HepG2 (cell line): Measurements from ENCODE around the gene VAV2. TPM values are rescaled to one million over a fixed set of nuclear protein-coding genes. Genes with fewer than 3 reads are reported as not detected.

Experiments used
- ATF1 ChIP-seq: IDR thresholded peaks from 2 replicates; pipeline ENCODE4 v1.6.1; 2016; ENCODE audit warnings: mild to moderate bottlenecking, control low read depth
- CCDC6 ChIP-seq: sonication (generic); formaldehyde crosslinking; IDR thresholded peaks from 2 replicates; pipeline ENCODE4 v1.8.1; 2022; ENCODE audit warnings: mild to moderate bottlenecking, missing genetic modification reagents, moderate library complexity
- FOXC1 ChIP-seq: sonication (generic); formaldehyde crosslinking; IDR thresholded peaks from 2 replicates; pipeline ENCODE4 v1.8.0; 2022; ENCODE audit warnings: mild to moderate bottlenecking, missing genetic modification reagents, borderline replicate concordance
- FOXO1 ChIP-seq: sonication (generic); formaldehyde crosslinking; IDR thresholded peaks from 2 replicates; pipeline ENCODE4 v1.4.0; 2020; ENCODE audit warnings: missing genetic modification reagents
- MIER2 ChIP-seq: IDR thresholded peaks from 2 replicates; pipeline ENCODE4 v1.6.1; 2016; ENCODE audit warnings: missing biosample characterization, missing genetic modification reagents
- MTA1 ChIP-seq: sonication (generic); formaldehyde crosslinking; IDR thresholded peaks from 2 replicates; pipeline ENCODE4 v1.4.0; 2020; ENCODE audit warnings: missing genetic modification reagents, mild to moderate bottlenecking, borderline replicate concordance
- NONO ChIP-seq, 2 experiments: fragments of 450-650 bp in 1 of 2; sonication (generic) in 1 of 2; formaldehyde crosslinking in 1 of 2; IDR thresholded peaks in 1 of 2; conservative IDR thresholded peaks in 1 of 2; 2 replicates each; pipeline versions ENCODE4 v1.6.1 to v1.8.0; 2017 to 2022; ENCODE audit warnings: mild to moderate bottlenecking in 1 of 2, missing genetic modification reagents in 1 of 2, moderate library complexity in 1 of 2
- RARA ChIP-seq: IDR thresholded peaks from 2 replicates; pipeline ENCODE4 v1.6.1; 2016; ENCODE audit warnings: missing genetic modification reagents, missing compliant biosample characterization
- SIX1 ChIP-seq: sonication (generic); formaldehyde crosslinking; IDR thresholded peaks from 2 replicates; pipeline ENCODE4 v1.4.0; 2020; ENCODE audit warnings: missing genetic modification reagents, borderline replicate concordance
- SMC3 ChIP-seq: IDR thresholded peaks from 2 replicates; pipeline ENCODE4 v1.6.1; 2011; ENCODE audit warnings: low read length, improper control_type of control experiment
- TARDBP ChIP-seq: sonication (generic); formaldehyde crosslinking; IDR thresholded peaks from 2 replicates; pipeline ENCODE4 v1.8.0; 2022; ENCODE audit warnings: mild to moderate bottlenecking, missing genetic modification reagents
- XBP1 ChIP-seq: sonication (generic); formaldehyde crosslinking; IDR thresholded peaks from 2 replicates; pipeline ENCODE4 v1.5.0; 2020; ENCODE audit warnings: missing genetic modification reagents
- XRCC5 ChIP-seq: fragments of 200-400 bp; formaldehyde crosslinking; optimal IDR thresholded peaks from 2 replicates; pipeline ENCODE3; 2017; ENCODE audit warnings: mild to moderate bottlenecking, low read length
- ZNF660 ChIP-seq: sonication (generic); formaldehyde crosslinking; IDR thresholded peaks from 2 replicates; pipeline ENCODE4 v1.5.1; 2020; ENCODE audit warnings: mild to moderate bottlenecking, low read depth, missing genetic modification reagents, borderline replicate concordance
- ZSCAN9 ChIP-seq: IDR thresholded peaks from 2 replicates; pipeline ENCODE4 v1.6.1; 2016; ENCODE audit warnings: borderline replicate concordance
- polyA plus RNA-seq, 8 experiments: library from polyadenylated mRNA; depleted of rRNA in 3 of 8; stranded (reverse) in 7 of 8; unstranded in 1 of 8; fragments of >200 nt; fragmentation: Illumina TruSeq in 4 of 8; extraction: Trizol in 4 of 8; gene quantifications; 2 replicates each; pipeline versions ENCODE4 v1.2.1 to v1.2.3, GENCODE V29; 2011 to 2016; ENCODE audit warnings: low read depth in 4 of 8, missing spikeins in 1 of 8, mixed read lengths in 1 of 8; ENCODE audit not compliant: insufficient read depth in 1 of 8
- total RNA-seq, 5 experiments: library from RNA; depleted of rRNA; stranded (reverse); fragments of >200 nt; fragmentation: Illumina TruSeq; extraction: Trizol; gene quantifications; 2 replicates each; pipeline ENCODE4 v1.2.3, GENCODE V29; 2016; ENCODE audit warnings: low read depth in 1 of 5
- TF ChIP-seq, protein P1 (sequence below): sonication (generic); formaldehyde crosslinking; IDR thresholded peaks from one replicate; pipeline ENCODE4 v1.5.1; 2020; ENCODE audit warnings: mild to moderate bottlenecking, missing genetic modification reagents; ENCODE audit errors: not compliant biosample characterization
- TF ChIP-seq, protein P2 (sequence below): IDR thresholded peaks from 2 replicates; pipeline ENCODE4 v1.6.1; 2016; ENCODE audit warnings: low read depth, borderline replicate concordance
- TF ChIP-seq, protein P3 (sequence below): sonication (generic); formaldehyde crosslinking; IDR thresholded peaks from 2 replicates; pipeline ENCODE4 v1.4.0; 2020; ENCODE audit warnings: mild to moderate bottlenecking, missing genetic modification reagents
- TF ChIP-seq, protein P4 (sequence below): sonication (generic); formaldehyde crosslinking; IDR thresholded peaks from 2 replicates; pipeline ENCODE4 v1.5.1; 2020; ENCODE audit warnings: mild to moderate bottlenecking, missing genetic modification reagents, moderate library complexity

VAV2 gene
- total and polyA plus RNA-seq, 2 of the 13 experiments (the other 11 are each of a cell fraction or from before 2014, with no cell fraction given) = 22.5 to 22.9 TPM

DNA sequence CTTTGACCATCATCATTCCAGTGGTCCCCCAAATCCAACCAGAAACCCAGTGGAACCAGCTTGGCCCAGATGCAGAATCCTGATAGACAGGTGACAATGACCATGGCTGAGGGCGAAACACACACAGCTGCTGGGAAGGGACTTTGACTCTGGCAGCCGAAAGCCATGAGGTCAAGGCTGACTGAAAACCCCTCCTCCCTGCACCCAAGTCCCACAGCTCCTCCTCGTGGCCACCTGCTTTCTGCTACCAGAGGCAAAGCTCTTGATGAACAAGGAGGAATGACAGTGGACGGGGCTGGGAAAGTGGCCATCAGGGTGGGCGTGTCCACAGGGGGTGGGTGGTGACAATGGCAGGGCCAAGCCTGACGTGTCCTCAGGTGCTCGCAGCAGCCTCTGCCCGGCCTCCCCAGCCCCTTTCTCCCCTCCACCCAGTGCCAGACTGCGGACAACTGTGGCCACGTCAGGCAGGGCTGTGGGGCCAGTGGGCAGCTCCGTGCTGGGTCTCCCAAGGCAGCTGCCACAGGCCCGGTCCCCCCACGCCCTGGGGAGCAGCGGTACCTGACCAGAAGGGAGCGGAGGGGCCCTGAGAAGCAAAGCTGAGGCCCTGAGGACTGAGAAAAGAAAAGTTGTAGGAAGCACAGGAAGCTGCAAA is 223.1 kb downstream of the VAV2 start (continued):
- TF ChIP-seq, protein P1, sequence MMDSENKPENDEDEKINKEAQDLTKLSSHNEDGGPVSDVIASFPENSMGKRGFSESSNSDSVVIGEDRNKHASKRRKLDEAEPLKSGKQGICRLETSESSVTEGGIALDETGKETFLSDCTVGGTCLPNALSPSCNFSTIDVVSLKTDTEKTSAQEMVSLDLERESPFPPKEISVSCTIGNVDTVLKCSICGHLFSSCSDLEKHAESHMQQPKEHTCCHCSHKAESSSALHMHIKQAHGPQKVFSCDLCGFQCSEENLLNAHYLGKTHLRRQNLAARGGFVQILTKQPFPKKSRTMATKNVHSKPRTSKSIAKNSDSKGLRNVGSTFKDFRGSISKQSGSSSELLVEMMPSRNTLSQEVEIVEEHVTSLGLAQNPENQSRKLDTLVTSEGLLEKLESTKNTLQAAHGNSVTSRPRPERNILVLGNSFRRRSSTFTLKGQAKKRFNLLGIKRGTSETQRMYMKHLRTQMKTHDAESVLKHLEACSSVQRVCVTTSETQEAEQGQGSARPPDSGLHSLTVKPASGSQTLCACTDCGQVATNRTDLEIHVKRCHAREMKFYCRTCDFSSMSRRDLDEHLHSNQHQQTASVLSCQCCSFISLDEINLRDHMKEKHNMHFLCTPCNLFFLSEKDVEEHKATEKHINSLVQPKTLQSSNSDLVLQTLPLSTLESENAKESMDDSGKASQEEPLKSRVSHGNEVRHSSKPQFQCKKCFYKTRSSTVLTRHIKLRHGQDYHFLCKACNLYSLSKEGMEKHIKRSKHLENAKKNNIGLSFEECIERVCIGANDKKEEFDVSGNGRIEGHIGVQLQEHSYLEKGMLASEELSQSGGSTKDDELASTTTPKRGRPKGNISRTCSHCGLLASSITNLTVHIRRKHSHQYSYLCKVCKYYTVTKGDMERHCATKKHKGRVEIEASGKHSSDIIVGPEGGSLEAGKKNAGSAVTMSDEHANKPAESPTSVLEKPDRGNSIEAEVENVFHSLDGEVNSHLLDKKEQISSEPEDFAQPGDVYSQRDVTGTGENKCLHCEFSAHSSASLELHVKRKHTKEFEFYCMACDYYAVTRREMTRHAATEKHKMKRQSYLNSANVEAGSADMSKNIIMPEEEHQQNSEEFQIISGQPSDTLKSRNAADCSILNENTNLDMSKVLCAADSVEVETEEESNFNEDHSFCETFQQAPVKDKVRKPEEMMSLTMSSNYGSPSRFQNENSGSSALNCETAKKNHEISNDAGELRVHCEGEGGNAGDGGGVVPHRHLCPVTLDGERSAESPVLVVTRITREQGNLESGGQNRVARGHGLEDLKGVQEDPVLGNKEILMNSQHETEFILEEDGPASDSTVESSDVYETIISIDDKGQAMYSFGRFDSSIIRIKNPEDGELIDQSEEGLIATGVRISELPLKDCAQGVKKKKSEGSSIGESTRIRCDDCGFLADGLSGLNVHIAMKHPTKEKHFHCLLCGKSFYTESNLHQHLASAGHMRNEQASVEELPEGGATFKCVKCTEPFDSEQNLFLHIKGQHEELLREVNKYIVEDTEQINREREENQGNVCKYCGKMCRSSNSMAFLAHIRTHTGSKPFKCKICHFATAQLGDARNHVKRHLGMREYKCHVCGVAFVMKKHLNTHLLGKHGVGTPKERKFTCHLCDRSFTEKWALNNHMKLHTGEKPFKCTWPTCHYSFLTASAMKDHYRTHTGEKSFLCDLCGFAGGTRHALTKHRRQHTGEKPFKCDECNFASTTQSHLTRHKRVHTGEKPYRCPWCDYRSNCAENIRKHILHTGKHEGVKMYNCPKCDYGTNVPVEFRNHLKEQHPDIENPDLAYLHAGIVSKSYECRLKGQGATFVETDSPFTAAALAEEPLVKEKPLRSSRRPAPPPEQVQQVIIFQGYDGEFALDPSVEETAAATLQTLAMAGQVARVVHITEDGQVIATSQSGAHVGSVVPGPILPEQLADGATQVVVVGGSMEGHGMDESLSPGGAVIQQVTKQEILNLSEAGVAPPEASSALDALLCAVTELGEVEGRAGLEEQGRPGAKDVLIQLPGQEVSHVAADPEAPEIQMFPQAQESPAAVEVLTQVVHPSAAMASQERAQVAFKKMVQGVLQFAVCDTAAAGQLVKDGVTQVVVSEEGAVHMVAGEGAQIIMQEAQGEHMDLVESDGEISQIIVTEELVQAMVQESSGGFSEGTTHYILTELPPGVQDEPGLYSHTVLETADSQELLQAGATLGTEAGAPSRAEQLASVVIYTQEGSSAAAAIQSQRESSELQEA = peak; percentile 48
- TF ChIP-seq FOXO1 (CRISPR knock-in tag) (peak; percentile 76; the same call in 1 of the 2 replicates), RARA (CRISPR knock-in tag) (peak; percentile 97), ZSCAN9 (CRISPR knock-in tag) (no peak), SMC3 (peak; percentile 83), XBP1 (CRISPR knock-in tag) (no peak), ZNF660 (CRISPR knock-in tag) (no peak), SIX1 (CRISPR knock-in tag) (no peak), NONO (IDR thresholded peaks at IDR 0.05) (no peak), NONO (CRISPR knock-in tag; conservative IDR thresholded peaks at IDR 0.05) (peak; percentile 95), MIER2 (peak; percentile 64; the same call in 1 of the 2 replicates), CCDC6 (CRISPR knock-in tag) (0 out of 2 replicates have a peak, but pooled peaks have one; percentile 35), ATF1 (CRISPR knock-in tag) (no peak), MTA1 (CRISPR knock-in tag) (peak; percentile 95), FOXC1 (CRISPR knock-in tag) (no peak; the same call in 1 of the 2 replicates), TARDBP (CRISPR knock-in tag) (peak; percentile 3; the same call in 1 of the 2 replicates), XRCC5 (peak; percentile 81)
- TF ChIP-seq, protein P2, sequence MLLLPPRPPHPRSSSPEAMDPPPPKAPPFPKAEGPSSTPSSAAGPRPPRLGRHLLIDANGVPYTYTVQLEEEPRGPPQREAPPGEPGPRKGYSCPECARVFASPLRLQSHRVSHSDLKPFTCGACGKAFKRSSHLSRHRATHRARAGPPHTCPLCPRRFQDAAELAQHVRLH (CRISPR knock-in tag) = peak; percentile 52; the same call in 1 of the 2 replicates
- TF ChIP-seq, protein P3, sequence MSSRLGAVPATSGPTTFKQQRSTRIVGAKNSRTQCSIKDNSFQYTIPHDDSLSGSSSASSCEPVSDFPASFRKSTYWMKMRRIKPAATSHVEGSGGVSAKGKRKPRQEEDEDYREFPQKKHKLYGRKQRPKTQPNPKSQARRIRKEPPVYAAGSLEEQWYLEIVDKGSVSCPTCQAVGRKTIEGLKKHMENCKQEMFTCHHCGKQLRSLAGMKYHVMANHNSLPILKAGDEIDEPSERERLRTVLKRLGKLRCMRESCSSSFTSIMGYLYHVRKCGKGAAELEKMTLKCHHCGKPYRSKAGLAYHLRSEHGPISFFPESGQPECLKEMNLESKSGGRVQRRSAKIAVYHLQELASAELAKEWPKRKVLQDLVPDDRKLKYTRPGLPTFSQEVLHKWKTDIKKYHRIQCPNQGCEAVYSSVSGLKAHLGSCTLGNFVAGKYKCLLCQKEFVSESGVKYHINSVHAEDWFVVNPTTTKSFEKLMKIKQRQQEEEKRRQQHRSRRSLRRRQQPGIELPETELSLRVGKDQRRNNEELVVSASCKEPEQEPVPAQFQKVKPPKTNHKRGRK (CRISPR knock-in tag) = no peak
- TF ChIP-seq, protein P4, sequence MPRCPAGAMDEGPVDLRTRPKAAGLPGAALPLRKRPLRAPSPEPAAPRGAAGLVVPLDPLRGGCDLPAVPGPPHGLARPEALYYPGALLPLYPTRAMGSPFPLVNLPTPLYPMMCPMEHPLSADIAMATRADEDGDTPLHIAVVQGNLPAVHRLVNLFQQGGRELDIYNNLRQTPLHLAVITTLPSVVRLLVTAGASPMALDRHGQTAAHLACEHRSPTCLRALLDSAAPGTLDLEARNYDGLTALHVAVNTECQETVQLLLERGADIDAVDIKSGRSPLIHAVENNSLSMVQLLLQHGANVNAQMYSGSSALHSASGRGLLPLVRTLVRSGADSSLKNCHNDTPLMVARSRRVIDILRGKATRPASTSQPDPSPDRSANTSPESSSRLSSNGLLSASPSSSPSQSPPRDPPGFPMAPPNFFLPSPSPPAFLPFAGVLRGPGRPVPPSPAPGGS (CRISPR knock-in tag) = no peak
